Anterior cingulate cortex (tissue), 58 donors: ENCODE results near the gene IFNA5.

Source experiments
- DNase-seq, 58 donors: peaks; one replicate each; lab custom pipeline; 2025; lab: John Stamatoyannopoulos, UW

IFNA5 gene

GRCh38 chr9:21305213-21305612 is at the start of gene IFNA5:
Gene IFNA5 (minus strand): TSS chr9:21305313. CDS start chr9:21305256, 57 bp downstream.
- no peak for DNase-seq

GRCh38 chr9:21350787-21351186 is 45.7 kb upstream of the IFNA5 start, which contains the start of gene IFNA6:
Gene IFNA6 (minus strand): TSS chr9:21350887. CDS start chr9:21350887, 0 bp downstream.
- no peak for DNase-seq

DNA sequence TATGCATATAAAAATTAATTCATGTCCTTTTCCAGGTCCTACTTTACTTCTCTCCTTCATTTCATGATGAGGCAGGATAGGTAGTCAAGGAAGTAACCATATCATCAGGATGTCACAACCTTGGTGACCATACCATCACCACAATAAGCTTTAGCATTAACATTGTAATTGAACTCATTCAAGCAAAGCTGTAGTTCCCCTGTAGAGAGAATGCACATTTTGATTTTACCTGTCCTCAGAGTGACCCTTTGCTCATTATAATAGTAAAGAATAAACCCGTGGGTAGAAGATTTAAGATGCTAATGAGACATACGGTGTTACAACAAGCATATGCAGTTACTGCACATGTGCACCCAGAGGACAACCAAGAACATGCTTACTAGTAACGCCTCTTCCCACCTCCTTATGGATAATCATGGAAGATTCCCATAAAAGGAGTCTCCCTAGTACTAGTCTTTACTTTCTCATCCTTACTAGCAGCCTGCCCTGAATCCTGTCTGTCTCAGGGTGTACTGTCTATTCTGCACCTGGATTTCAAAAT is 43.4 kb upstream of the IFNA5 start:
- no peak for DNase-seq

DNA sequence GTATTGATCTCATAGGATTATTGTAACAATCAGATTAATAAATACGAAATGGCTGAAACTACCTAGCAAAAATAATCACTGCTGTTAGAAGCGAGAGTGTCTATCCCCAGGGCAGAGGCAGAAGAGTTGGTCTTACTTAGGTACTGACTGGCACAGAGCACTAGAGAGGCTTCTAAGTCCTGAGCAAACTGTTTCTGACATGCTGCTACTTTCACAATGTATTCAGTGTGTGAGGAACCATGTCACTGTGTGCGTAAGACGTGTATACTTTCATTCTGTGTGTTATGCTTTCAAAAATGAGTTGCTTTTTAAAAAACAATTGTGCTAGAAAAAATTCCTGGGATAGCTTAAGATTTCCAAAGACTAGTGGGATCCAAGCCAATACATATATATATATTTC is 35.6 kb upstream of the IFNA5 start:
- no peak for DNase-seq

GRCh38 chr9:21336457-21336856 is 31.3 kb upstream of the IFNA5 start:
- DNase-seq = no peak

GRCh38 chr9:21334701-21335632 is 29.9 kb upstream of the IFNA5 start, which contains the start of gene KLHL9:
Gene KLHL9 (minus strand): TSS chr9:21335404. CDS start chr9:21334859, 545 bp downstream.
- DNase-seq = peak; percentile 52 to 96 (median 90)

DNA sequence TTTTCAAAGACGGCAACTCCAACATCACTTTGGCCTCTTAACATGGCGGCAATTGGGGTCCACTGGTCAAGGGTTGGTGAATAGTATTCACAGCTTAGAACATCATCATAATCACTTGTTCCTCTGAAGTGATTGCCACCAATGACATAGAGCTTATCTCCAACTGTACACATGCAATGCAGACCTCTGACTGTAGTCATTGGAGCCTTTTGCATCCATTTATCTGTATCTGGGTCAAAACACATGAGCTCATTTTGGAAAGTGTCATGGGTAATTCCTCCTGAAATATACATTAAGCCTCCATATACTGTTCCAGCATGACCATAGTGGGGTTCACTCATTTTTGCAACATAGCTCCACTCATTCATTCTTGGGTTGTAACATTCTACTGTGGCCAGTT is 28.1 kb upstream of the IFNA5 start:
- DNase-seq = no peak

- no peak for DNase-seq
Observed at GRCh38 chr9:21331676-21332402, 26.7 kb upstream of the IFNA5 start.

- peak in 1 of 58 donors; percentile 35 for DNase-seq
Observed at GRCh38 chr9:21326526-21327139, 21.5 kb upstream of the IFNA5 start.

- DNase-seq = no peak
Observed at GRCh38 chr9:21324047-21324446, 18.9 kb upstream of the IFNA5 start.

DNA sequence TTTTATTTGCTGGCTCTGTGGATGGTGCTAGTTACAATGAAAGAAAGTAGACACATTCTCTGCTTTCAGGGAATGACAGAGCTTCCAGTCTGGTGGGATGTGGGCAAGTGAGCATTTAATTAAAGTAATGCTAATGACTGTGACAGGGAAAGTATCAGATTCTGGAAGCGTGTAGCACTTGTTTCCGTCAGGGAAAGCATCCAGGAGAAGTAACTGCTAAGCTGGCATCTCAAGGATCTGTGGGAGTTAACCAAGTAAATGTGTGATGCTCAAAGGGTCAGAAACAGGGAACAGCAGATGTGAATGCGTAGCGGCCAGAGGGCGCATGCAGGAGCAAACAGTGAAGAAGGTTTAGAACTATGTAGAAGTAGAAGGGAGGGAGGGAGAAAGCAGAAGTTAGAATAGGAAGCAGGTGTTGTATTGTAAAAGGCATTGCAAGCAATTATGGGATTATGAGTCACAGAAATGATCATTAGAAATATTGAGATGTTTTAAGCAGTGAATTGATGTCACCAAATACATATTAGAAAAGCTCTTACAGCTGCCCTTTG is 17.9 kb upstream of the IFNA5 start:
- DNase-seq = peak in 1 of 58 donors; percentile 9

- no peak for DNase-seq
Observed at GRCh38 chr9:21320465-21320864, 15.4 kb upstream of the IFNA5 start.

DNA sequence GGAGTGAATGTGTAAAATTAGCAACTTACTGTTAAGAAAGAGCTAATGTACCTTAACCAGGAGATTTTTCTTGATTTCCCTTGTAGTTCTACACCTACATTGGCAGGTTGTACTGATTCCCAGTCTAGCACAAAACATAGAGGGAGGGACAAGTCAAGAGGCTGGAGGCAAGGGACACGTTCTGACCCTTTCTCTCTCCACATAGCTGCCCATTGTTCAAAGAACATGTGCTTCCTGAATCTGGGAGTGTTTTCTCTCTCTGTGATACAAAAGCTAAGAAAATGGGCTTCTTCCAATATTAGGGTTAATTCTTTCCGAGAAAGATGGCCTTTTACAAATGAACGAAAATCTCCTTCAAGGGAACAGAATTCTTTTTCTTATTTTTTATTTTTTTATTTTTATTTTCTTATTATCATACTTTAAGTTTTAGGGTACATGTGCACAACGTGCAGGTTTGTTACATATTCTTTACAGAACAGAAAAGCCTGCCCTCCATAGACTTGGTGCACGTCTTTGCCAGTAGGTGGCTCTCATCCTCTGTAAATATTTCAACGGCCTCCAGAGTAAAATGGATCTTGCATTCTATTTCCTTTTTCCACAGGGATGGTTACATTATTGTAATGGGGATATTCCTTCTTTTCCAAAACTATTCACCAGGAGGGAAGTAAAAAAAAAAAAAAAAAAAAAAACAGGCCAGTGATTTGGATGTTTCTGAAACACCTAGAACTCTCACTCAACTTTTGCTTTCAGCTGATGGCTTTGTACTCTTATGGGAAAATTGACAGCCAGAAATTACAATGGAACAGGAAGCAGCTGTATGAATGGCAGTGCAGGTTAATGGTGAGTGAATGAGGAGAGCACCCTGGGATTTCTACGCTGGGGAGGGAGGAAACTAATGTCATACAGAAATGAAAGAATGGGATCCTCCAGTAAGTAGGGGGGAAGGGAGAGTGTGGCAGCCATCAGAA is 13.1 kb upstream of the IFNA5 start:
- peak in 15 of 58 donors; percentile 3 to 59 (median 13) for DNase-seq

- DNase-seq = no peak
Observed at GRCh38 chr9:21316860-21317259, 11.7 kb upstream of the IFNA5 start.

GRCh38 chr9:21316032-21316842 is 11.1 kb upstream of the IFNA5 start:
- DNase-seq = no peak

- no peak for DNase-seq
Observed at GRCh38 chr9:21314152-21314551, 9.0 kb upstream of the IFNA5 start.

GRCh38 chr9:21311889-21312288 is 6.8 kb upstream of the IFNA5 start:
- DNase-seq = no peak

DNA sequence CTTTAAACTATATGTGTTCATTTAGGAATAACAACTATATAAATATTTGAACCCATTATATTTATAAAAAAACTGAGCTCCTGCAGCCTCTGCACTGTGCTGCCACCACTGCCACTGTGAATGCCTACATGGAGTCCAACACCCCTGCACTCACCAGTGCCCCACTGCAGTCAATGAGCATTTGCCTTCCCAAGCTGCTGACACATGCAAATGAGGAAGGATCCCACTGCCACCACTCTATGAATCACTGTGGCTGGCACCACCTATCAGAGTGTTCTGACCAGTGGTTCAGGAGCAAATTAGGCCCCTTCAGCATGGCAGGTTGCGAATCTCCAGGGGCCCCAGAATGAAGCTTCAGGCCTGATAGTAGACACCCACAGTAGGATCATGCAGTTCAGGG is 9.1 kb downstream of the IFNA5 start:
- DNase-seq = no peak
